Tibial nerve (tissue), 4 donors: ENCODE results near the gene ANKDD1A. TPM values are rescaled to one million over a fixed set of nuclear protein-coding genes. Genes with fewer than 3 reads are reported as not detected.
A peak's percentile ranks its signal among the peaks of the same experiment; 100 is the strongest.

Experiments
- DNase-seq, 2 donors: peaks; one replicate each; pipeline ENCODE4 v3.0.0-alpha.2; 2019; ENCODE audit warnings: low spot score in 2 of 2
- H3K27ac ChIP-seq, 4 donors: fragments of 200-600 bp; sonication (generic) in 3 of 4; one replicate each; pipeline ENCODE4 v1.5.1; 2017 to 2019; ENCODE audit warnings: mild to moderate bottlenecking in 1 of 4
- H3K27me3 ChIP-seq, 2 donors: fragments of 200-600 bp; sonication (generic) in 1 of 2; one replicate each; pipeline versions ENCODE4 v1.5.1 to v1.6.0; 2017 to 2019
- H3K36me3 ChIP-seq, 3 donors: fragments of 200-600 bp; sonication (generic); one replicate each; pipeline ENCODE4 v1.5.1; 2018 to 2019
- H3K4me1 ChIP-seq, 4 donors: fragments of 200-600 bp; sonication (generic) in 3 of 4; one replicate each; pipeline ENCODE4 v1.5.1; 2017 to 2019
- H3K4me3 ChIP-seq, 4 donors: fragments of 200-600 bp; sonication (generic) in 3 of 4; one replicate each; pipeline ENCODE4 v1.5.1; 2017 to 2019; ENCODE audit warnings: mild to moderate bottlenecking in 1 of 4, moderate library complexity in 1 of 4
- H3K9me3 ChIP-seq, 4 donors: fragments of 200-600 bp; sonication (generic) in 3 of 4; one replicate each; pipeline ENCODE4 v1.5.1; 2017 to 2019
- EP300 ChIP-seq, 2 donors: sonication (generic); formaldehyde crosslinking; IDR thresholded peaks; one replicate each; pipeline ENCODE4 v1.6.1; 2017; ENCODE audit warnings: antibody characterized with exemption in 2 of 2, mild to moderate bottlenecking in 1 of 2
- POLR2A ChIP-seq, 2 donors: fragments of 450-650 bp; IDR thresholded peaks; one replicate each; pipeline ENCODE4 v1.6.1; 2017; ENCODE audit warnings: antibody characterized with exemption in 2 of 2, mild to moderate bottlenecking in 2 of 2, moderate library complexity in 2 of 2
- WGBS, 2 donors: methylation state at CpG; one replicate each; pipeline ENCODE4 v1.1.5; 2018; 5-methylcytosine and 5-hydroxymethylcytosine counted together
- total RNA-seq, 4 donors: library from RNA; depleted of rRNA; stranded (reverse); fragments of >200 nt; gene quantifications; one replicate each; pipeline ENCODE4 v1.1.0, GENCODE V29; 2016
- TF ChIP-seq, protein P1 (sequence below), 5 experiments: fragments of 200-600 bp in 3 of 5; fragments of 450-650 bp in 2 of 5; sonication (generic) in 3 of 5; IDR thresholded peaks; one replicate each; pipeline ENCODE4 v1.5.1; 2016 to 2019; ENCODE audit warnings: antibody characterized with exemption in 5 of 5, mild to moderate bottlenecking in 3 of 5, moderate library complexity in 2 of 5

ANKDD1A gene
- total RNA-seq, 4 donors from 2014 or later: 18.2 to 39.3 (median 26.3) TPM

- Histone ChIP-seq H3K4me1 (peaks cover 0 to 12% (median 3%) of the 10 kb centered on the region in 4 donors), H3K27ac (no peak overlapping the region), H3K9me3 (peaks cover 0 to 15% (median 2%) of the 10 kb centered on the region in 4 donors), H3K36me3 (peaks cover 0 to 3% (median 0%) of the 10 kb centered on the region in 3 donors), H3K4me3 (no peak overlapping the region), H3K27me3 (no peaks in the 10 kb centered on the region)
- DNase-seq: no peak
- TF ChIP-seq EP300 (IDR thresholded peaks at IDR 0.05): no peak
- TF ChIP-seq, protein P1, sequence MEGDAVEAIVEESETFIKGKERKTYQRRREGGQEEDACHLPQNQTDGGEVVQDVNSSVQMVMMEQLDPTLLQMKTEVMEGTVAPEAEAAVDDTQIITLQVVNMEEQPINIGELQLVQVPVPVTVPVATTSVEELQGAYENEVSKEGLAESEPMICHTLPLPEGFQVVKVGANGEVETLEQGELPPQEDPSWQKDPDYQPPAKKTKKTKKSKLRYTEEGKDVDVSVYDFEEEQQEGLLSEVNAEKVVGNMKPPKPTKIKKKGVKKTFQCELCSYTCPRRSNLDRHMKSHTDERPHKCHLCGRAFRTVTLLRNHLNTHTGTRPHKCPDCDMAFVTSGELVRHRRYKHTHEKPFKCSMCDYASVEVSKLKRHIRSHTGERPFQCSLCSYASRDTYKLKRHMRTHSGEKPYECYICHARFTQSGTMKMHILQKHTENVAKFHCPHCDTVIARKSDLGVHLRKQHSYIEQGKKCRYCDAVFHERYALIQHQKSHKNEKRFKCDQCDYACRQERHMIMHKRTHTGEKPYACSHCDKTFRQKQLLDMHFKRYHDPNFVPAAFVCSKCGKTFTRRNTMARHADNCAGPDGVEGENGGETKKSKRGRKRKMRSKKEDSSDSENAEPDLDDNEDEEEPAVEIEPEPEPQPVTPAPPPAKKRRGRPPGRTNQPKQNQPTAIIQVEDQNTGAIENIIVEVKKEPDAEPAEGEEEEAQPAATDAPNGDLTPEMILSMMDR (IDR thresholded peaks at IDR 0.05): no peak
- WGBS, 2 donors: 93 to 98% methylated on average over 4 of the region's 4 CpGs
Observed at GRCh38 chr15:64904189-64904588, 7.5 kb upstream of the ANKDD1A start.

DNA sequence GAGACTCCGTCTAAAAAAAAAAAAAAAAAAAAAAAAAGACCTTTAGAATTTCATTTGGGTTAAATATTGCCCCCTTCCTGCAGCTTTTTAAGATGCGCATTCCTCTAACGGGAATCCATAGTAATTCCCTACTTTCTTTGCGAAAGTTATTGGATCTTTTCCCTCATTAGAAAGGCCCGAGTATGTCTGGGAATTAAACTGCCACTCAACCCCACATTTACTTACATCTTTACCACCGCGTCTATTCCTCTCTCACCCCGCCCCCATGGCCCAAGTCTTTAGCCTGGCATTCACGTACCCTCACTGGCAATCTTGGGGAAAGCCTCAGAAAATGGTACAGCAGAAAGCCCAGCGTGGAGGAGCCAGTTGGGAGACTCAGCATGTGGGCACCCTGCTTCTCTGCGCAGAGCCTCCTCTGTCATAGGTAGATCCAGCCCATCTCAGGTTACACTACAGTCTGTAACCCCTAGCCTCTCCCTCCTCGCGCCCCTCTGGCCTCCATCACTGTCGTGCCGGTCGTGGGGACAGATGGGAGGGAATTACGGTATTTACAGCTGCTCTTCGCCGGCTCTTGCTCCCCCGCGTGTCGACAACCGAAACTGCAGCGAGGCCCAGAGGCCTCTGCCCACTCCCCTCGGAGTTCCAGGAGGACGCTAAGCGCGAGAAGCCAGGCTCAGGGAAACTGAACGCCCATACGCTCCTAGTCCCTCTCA, 6.4 kb upstream of the ANKDD1A start:
- DNase-seq: peak; percentile 43 to 70
- Histone ChIP-seq H3K36me3 (peaks cover 0 to 3% (median 0%) of the 10 kb centered on the region in 3 donors), H3K4me1 (peaks cover 0 to 10% (median 2%) of the 10 kb centered on the region in 4 donors), H3K27ac (peak overlapping the region in 1 of 4 donors; percentile 44), H3K9me3 (peaks cover 0 to 12% (median 2%) of the 10 kb centered on the region in 4 donors), H3K27me3 (no peaks in the 10 kb centered on the region), H3K4me3 (peak overlapping the region in 3 of 4 donors; percentile 0 to 42 (median 21))
- TF ChIP-seq POLR2A (IDR thresholded peaks at IDR 0.05) (no peak), EP300 (IDR thresholded peaks at IDR 0.05) (peak in 1 of 2 donors; percentile 45)
- TF ChIP-seq, protein P1 (IDR thresholded peaks at IDR 0.05): peak; percentile 81 to 88 (median 83)
- WGBS, 2 donors: 18 to 21% methylated on average over 28 to 30 of the region's 30 CpGs

- peaks cover 0 to 8% (median 2%) of the 10 kb centered on the region in 4 donors for H3K9me3 ChIP-seq
- peaks cover 0 to 13% (median 2%) of the 10 kb centered on the region in 4 donors for H3K4me1 ChIP-seq
- no peak overlapping the region for H3K4me3 ChIP-seq
- DNase-seq: no peak
- no peak overlapping the region for H3K27ac ChIP-seq
- WGBS, 2 donors: 90 to 93% methylated on average over 8 to 9 of the region's 9 CpGs
- peaks cover 0 to 3% (median 0%) of the 10 kb centered on the region in 3 donors for H3K36me3 ChIP-seq
- TF ChIP-seq EP300 (IDR thresholded peaks at IDR 0.05) (no peak), POLR2A (IDR thresholded peaks at IDR 0.05) (no peak)
- TF ChIP-seq, protein P1 (IDR thresholded peaks at IDR 0.05): no peak
- no peaks in the 10 kb centered on the region for H3K27me3 ChIP-seq
Observed at GRCh38 chr15:64905941-64906340, 5.8 kb upstream of the ANKDD1A start.

DNA sequence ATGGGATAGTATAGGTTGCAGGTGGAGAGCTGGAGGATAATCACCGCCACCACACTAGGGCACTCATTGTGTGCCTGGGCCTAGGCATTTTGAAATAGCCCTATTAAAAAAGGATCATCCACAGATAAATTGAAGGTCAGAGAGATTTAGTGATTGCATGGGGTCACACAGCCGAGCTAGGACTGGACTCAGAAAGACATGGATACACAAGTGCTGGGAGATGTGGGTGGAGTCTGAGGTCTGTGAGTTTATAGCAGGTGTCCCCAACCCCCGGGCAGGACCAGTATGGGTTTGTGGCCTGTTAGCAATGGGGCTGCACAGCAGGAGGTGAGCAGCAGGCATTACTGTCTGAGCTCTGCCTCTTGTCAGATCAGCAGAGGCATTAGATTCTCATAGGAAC, 5.3 kb upstream of the ANKDD1A start:
- 100% methylated on average over 3 of the region's 3 CpGs for WGBS, 2 donors
- no peaks in the 10 kb centered on the region for H3K36me3 ChIP-seq
- peaks cover 0 to 17% (median 2%) of the 10 kb centered on the region in 4 donors for H3K4me1 ChIP-seq
- TF ChIP-seq EP300 (IDR thresholded peaks at IDR 0.05): no peak
- TF ChIP-seq, protein P1 (IDR thresholded peaks at IDR 0.05): no peak
- no peak for TF ChIP-seq POLR2A (IDR thresholded peaks at IDR 0.05)
- H3K27ac ChIP-seq: no peak overlapping the region
- DNase-seq: no peak
- H3K4me3 ChIP-seq: no peak overlapping the region
- no peaks in the 10 kb centered on the region for H3K27me3 ChIP-seq
- H3K9me3 ChIP-seq: peaks cover 0 to 3% (median 0%) of the 10 kb centered on the region in 4 donors

DNA sequence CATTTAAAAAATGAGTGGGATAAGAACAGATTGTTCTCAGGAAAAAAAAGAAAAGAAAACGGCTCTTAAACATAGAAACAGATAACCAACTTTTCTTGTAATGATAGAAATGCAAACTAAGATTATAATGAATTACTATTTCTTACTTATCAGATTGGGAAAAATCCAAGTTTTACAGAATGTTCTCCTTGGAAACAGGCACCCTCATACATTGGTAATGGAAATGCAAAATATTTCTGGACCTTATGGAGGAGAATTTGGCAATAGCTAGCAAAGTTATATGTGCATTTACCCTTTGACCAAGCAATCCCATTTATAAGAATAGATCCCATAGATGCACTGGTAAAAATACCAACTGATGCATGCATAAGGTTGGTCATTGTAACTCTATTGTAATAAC, 3.7 kb upstream of the ANKDD1A start:
- Histone ChIP-seq H3K4me1 (peaks cover 0 to 31% (median 0%) of the 10 kb centered on the region in 4 donors), H3K9me3 (no peaks in the 10 kb centered on the region), H3K27ac (no peak overlapping the region), H3K4me3 (no peak overlapping the region), H3K27me3 (no peaks in the 10 kb centered on the region), H3K36me3 (no peaks in the 10 kb centered on the region)
- no peak for DNase-seq
- 30 to 50% methylated on average over 1 of the region's 1 CpG for WGBS, 2 donors
- TF ChIP-seq, protein P1 (IDR thresholded peaks at IDR 0.05): no peak
- TF ChIP-seq EP300 (IDR thresholded peaks at IDR 0.05) (no peak), POLR2A (IDR thresholded peaks at IDR 0.05) (no peak)
